ENCODE results near the gene KRTAP12-4. TPM values are rescaled to one million over a fixed set of nuclear protein-coding genes. Genes with fewer than 3 reads are reported as not detected.

The KRTAP12-4 gene
- total and polyA plus RNA-seq, 2 donors (not counting 3 experiments of a cell fraction or from before 2014, with no cell fraction given) = not detected

GRCh38 chr21:44653123-44653522, 1.3 kb downstream of the KRTAP12-4 start:
- no peak overlapping the region for H2AFZ ChIP-seq (ENCODE audit: low read depth, low read length)
- BruUV-seq (replicated peaks) = no TSS peak
- TF ChIP-seq POLR2A (IDR thresholded peaks at IDR 0.05; ENCODE audit: low read depth, low read length) = no peak
- TF ChIP-seq CTCF (IDR thresholded peaks at IDR 0.05; ENCODE audit: extremely low read depth in 1 of 2, insufficient read depth in 1 of 2, low read depth in 1 of 2, low read length in 2 of 2) = no peak
- no peak for TF ChIP-seq GATA2 (IDR thresholded peaks at IDR 0.05; ENCODE audit: insufficient read depth, insufficient read length, low read depth, low read length)
- no peak for TF ChIP-seq MYC (IDR thresholded peaks at IDR 0.05; ENCODE audit: low read depth, low read length)
- no peak for TF ChIP-seq JUN (IDR thresholded peaks at IDR 0.05; ENCODE audit: borderline replicate concordance, insufficient read depth, insufficient read length, low read depth)
- no peak for TF ChIP-seq POLR2AphosphoS5 (IDR thresholded peaks at IDR 0.05; ENCODE audit: insufficient read depth, low read depth, low read length)
- TF ChIP-seq FOS (IDR thresholded peaks at IDR 0.05; ENCODE audit: borderline replicate concordance, insufficient read depth, low read length) = no peak
- no peak for TF ChIP-seq EZH2 (IDR thresholded peaks at IDR 0.05; ENCODE audit: borderline replicate concordance, low read depth, low read length, severe bottlenecking)
- no peak for TF ChIP-seq MAX (IDR thresholded peaks at IDR 0.05; ENCODE audit: insufficient read depth, insufficient read length)
- CTCF ChIA-PET = interaction anchor here (1.0 kb wide), 1 partner anchor 23 kb away, joined by 3 read pairs; no protein-coding TSS in a partner anchor
- H3K36me3 ChIP-seq (ENCODE audit: control insufficient read depth in 2 of 2, extremely low read depth in 1 of 2, insufficient read depth in 2 of 2, low read length in 2 of 2) = no peaks in the 10 kb centered on the region
- dilution Hi-C loops (cut with MboI; ENCODE audit: extremely low pct_ligation_motif_present, low sequenced_read_pairs) (no loop called here), intact Hi-C loops (cut with micrococcal nuclease) (no loop called here)
- H3K9ac ChIP-seq (replicated peaks; ENCODE audit: extremely low read depth, insufficient read depth, low read length) = no peak overlapping the region
- H3K27me3 ChIP-seq (ENCODE audit: control insufficient read depth in 2 of 2, insufficient read depth in 2 of 2, low read length in 2 of 2) = no peaks in the 10 kb centered on the region
- H3K9me3 ChIP-seq (replicated peaks; ENCODE audit: control insufficient read depth, insufficient read depth, low read length) = no peaks in the 10 kb centered on the region
- DNase-seq (ENCODE audit: low read depth, low spot score) (no peak), FAIRE-seq (no peak)
- H3K79me2 ChIP-seq (ENCODE audit: control insufficient read depth, insufficient read depth, low read length) = no peaks in the 10 kb centered on the region
- no peaks in the 10 kb centered on the region for H4K20me1 ChIP-seq (replicated peaks; ENCODE audit: control insufficient read depth, extremely low read depth, insufficient read depth, low read length)
- no peak overlapping the region for H3K4me3 ChIP-seq (replicated peaks in 1 of 3; ENCODE audit: insufficient read depth in 1 of 3, low read depth in 1 of 3, low read length in 3 of 3)
- no peaks in the 10 kb centered on the region for H3K4me1 ChIP-seq (ENCODE audit: control insufficient read depth, extremely low read depth, insufficient read depth, low read length)
- H3K27ac ChIP-seq (ENCODE audit: insufficient read depth, low read depth, low read length) = no peak overlapping the region
- POLR2A ChIA-PET = no interaction called here
- H3K9me1 ChIP-seq (replicated peaks; ENCODE audit: control insufficient read depth, extremely low read depth, insufficient read depth, low read length) = no peaks in the 10 kb centered on the region
- H3K4me2 ChIP-seq (ENCODE audit: insufficient read depth, low read length) = no peak overlapping the region
